Spleen (tissue), 7 donors: ENCODE results near the gene YIPF2.
"Not testable (repeated sequence)": the region's sequence is repeated elsewhere in the genome, so short reads cannot be mapped to it uniquely, and the experiment has no call there.

Source experiments
- POLR2A ChIP-seq, 3 donors: fragments of 450-650 bp; IDR thresholded peaks; one replicate each; pipeline ENCODE4 v1.5.1; 2017; ENCODE audit warnings: antibody characterized with exemption in 3 of 3, mild to moderate bottlenecking in 1 of 3
- POLR2AphosphoS5 ChIP-seq, 3 donors: sonication (generic); formaldehyde crosslinking; IDR thresholded peaks; one replicate each; pipeline ENCODE4 v1.5.1; 2017; ENCODE audit warnings: antibody characterized with exemption in 3 of 3
- TF ChIP-seq, protein P1 (sequence below), 11 experiments: fragments of 200-600 bp in 7 of 11; fragments of 450-650 bp in 4 of 11; sonication (generic) in 4 of 11; IDR thresholded peaks in 8 of 11; conservative IDR thresholded peaks in 3 of 11; 1 replicate in 7 of 11; 2 replicates in 4 of 11; pipeline versions ENCODE4 v1.4.0 to v1.8.0; 2016 to 2021; ENCODE audit warnings: antibody characterized with exemption in 11 of 11, inconsistent platforms in 4 of 11, mild to moderate bottlenecking in 1 of 11
- donor health status: DM: no; HTN: no; CAD: no; lungs with moderate emphysema.
- donor health status: DM: no; HTN: no; CAD: no.
- donor health status: DM: no; HTN: no; CAD: no.

- TF ChIP-seq, protein P1, sequence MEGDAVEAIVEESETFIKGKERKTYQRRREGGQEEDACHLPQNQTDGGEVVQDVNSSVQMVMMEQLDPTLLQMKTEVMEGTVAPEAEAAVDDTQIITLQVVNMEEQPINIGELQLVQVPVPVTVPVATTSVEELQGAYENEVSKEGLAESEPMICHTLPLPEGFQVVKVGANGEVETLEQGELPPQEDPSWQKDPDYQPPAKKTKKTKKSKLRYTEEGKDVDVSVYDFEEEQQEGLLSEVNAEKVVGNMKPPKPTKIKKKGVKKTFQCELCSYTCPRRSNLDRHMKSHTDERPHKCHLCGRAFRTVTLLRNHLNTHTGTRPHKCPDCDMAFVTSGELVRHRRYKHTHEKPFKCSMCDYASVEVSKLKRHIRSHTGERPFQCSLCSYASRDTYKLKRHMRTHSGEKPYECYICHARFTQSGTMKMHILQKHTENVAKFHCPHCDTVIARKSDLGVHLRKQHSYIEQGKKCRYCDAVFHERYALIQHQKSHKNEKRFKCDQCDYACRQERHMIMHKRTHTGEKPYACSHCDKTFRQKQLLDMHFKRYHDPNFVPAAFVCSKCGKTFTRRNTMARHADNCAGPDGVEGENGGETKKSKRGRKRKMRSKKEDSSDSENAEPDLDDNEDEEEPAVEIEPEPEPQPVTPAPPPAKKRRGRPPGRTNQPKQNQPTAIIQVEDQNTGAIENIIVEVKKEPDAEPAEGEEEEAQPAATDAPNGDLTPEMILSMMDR (IDR thresholded peaks at IDR 0.05 in 8 of 11, conservative IDR thresholded peaks at IDR 0.05 in 3 of 11): not testable (repeated sequence)
- TF ChIP-seq POLR2AphosphoS5, POLR2A (IDR thresholded peaks at IDR 0.05): not testable (repeated sequence)
Observed at GRCh38 chr19:10941649-10942048, 13.2 kb upstream of the YIPF2 start.
